ENCODE data around the gene FARSB.

FARSB gene

DNA sequence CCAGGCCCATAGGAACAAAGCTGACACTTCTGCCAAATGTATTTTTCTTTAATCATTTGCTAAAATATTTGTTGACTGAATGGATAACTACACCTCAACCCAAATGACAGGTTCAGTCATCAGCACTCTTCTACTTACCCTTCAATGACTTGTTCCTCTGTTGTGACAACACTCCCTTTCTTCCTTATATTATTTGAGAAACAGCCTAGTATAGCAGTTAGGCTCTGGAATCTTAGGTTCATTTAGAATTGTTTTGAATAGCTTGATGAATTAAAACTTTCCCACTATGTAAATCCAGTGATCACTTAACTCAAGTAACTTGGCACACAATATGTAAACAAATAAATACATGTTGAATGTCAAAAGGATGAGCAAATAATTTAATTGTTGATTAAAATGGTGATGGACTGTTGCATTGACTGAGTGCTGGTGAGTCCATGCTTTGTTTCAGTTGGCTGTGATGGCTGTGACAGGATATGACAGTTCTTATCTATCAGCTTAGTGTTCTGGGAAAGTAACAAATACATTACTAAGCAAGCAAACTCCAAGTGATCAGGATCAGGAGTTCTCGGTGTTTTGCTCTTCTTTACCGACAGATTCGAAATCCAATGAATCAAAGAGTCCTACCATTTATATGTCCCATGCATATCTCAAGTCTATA lies 12.7 kb upstream of the FARSB start:
- DNase-seq (ENCODE audit: low read depth, low spot score), result no peak

DNA sequence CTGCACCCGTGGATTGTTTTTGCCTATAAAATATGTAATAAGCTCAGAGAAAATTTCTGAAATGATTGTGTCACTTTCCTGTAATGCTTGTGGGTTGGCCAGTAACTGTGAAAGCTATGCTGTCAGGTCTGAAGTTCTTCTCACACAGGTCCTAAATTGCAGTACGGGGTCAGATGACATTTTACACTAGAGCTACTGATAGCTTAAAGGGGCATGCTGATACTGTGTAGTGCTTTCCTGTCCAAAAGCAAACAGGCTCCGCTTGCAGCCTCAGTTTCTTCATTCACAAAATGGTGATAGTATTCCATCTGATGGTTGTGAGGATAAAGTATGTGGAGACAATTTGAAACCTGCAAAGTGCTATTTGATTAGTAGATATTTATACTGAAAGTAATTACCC lies 7.6 kb upstream of the FARSB start:
- no peak for DNase-seq (ENCODE audit: low read depth, low spot score)

DNA sequence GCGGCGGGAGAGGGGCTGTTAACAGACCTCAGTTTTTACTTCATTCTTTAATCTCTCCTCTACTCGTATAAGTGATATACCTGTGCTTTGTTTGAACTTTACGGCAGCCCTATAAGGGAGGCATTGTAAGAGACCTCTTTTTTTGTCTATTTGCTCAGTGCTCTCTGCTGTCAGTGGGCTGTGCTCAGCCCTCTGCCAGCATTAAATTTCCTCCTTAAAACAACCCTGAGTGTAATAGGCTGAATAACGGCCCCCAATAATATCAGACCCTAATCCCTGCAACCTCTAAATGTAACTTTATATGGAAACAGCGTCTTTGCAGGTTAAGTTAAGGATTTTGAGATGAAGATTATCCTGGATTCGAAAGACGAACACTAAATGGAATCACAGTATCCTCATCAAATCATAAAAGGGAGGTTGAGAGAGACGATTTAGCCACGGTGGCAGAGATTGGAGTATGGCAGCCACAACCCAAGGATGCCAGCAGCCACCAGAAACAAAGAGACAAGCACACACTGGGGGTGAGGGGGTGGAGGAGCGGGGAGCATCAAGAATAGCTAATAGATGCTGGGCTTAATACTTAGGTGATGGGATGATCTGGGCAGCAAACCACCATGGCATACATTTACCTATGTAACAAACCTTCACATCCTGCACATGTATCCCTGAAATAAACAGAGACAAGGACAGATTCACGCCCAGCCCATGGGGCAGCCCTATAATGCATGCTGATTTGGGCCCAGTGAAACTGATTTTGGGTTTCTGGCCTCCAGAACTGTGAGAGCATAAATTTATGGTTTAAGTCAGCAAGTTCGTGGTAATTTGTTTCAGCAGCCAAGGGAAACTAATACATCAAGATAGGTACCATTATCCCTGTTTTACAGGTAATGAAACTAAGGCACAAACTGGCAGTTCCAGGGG lies 894 bp upstream of the FARSB start:
- DNase-seq (ENCODE audit: low read depth, low spot score), result no peak

DNA sequence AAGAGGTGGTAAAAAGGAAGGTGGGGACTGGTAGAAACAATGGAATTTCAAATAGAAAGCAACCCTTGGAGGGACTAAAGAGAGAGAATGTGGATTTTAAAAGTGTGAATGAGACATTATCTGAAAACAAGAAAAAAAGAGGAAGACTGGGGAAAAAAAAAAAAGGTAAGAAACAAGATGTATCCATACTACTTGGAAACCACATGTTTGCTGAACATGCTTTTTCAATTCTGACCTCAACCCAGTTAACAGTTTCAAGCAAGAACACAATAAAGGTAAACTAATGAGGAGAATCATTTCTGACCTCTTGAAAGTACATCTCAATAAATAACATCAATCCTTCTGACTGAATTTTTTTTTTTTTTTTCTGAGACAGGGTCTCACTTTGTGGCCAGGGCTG lies 2.6 kb downstream of the FARSB start:
- no peak for DNase-seq (ENCODE audit: low read depth, low spot score)

DNA sequence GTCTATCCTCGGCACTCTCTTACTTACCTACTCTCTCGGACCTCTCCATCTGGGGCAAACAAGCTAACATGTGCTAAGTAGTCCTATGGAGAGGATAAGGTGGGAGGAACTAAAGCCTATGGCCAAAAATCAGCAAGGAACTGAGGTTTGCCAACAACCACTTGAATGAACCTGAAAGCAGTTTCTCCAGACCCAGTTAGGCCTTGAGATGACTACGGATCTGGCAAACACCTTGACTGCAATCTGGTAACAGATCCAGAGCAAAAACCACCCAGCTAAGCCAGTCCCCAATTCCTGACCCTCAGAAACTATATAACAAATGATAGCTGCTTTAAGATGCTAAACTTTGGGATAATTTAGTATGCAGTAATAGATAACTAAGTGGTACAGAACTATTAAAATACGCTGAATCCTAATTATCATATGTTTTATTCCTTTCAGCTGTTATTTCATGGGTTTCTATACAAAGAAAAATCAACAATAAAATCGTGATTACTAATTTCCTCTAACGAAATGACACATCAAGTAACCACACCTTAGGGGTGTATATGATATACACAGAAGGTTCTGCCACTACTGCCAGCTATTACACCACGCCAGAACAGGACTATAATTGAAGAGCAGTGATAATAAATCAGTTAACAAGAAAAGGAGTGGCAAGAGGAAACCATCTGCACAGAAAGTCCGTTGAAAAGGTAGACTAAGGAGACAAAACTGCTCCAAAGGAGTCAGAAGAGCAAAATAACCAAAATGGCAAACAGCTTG lies 3.2 kb downstream of the FARSB start:
- DNase-seq (ENCODE audit: low read depth, low spot score), result no peak

- DNase-seq (ENCODE audit: low read depth, low spot score), result no peak
Observed at GRCh38 chr2:222651718-222652418, 4.0 kb downstream of the FARSB start.

GRCh38 chr2:222649801-222650200 lies 6.1 kb downstream of the FARSB start:
- DNase-seq (ENCODE audit: low read depth, low spot score), result no peak

- no peak for DNase-seq (ENCODE audit: low read depth, low spot score)
Observed at GRCh38 chr2:222646008-222646407, 9.9 kb downstream of the FARSB start.

DNA sequence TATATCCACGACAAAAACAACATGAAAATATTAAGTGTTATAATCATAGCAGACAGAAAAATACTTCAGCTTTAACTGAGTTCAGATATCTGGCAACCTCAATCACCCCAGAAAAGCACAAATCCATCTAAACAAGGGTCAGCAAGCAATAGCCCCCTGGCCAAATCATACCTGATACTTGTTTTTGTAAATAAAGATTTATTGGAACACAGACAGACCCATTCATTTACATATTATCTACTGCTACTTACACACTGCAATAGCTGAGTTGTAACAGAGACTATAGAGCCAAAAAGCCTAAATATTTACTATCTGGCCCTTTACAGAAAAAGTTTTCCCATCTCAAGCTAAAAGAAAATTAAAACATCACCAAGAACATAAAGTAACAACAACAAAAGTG lies 12.8 kb downstream of the FARSB start:
- no peak for DNase-seq (ENCODE audit: low read depth, low spot score)

DNA sequence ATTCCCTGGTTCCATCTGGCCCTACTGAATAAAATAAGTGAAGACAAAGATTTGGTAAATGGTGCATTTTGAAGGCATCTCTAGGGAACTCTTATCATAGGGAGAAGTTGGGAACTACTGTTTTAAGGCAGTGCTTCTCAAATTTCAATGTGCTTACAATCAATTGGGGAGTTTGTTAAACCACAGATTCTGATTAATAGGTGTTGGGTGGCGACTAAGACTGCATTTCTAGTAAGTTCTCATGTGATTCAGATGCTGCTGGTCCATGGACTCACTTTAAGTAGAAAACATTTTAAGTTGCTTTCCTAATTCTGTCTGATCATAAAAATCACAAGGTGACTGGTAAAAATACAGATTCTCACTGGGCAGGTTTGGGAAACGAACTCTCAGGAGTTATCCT lies 14.6 kb downstream of the FARSB start:
- DNase-seq (ENCODE audit: low read depth, low spot score), result no peak

DNA sequence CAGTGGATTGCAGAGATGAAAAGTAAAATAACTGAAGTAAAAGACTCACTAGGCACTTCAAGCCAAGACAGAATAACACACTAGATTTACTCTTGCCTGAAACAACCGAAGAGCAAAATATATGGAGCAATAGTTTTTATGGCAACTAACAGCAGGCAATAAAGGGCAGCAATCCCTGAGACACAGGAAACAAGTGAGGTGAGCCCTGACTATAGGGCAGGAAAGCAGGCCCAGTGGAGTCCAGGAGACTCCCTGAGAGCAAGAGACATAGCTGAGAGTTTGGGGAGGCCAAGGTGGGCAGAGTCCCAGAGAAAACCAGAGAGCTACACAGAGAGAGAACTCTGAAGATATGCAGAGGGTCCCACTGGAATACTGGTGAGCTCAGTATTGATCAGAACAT lies 18.8 kb downstream of the FARSB start:
- DNase-seq (ENCODE audit: low read depth, low spot score), result no peak

DNA sequence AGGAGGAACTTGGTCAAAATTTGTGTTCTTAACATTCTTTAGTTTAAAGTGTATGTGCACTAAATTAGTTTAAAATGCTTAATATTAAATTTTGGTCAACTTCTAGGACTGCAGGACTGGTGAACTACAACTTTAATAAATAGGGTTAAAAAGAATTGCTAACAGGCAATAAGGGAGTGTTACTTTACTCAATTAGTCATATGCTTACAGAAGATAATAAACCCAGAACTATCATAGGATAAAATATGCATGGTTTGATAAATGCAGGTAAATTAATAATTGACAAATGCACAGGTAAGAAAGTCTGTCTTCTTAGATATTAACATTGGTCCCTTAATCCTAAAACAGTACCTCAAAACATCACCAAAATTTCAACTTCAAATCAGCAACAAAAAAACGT lies 20.6 kb downstream of the FARSB start:
- no peak for DNase-seq (ENCODE audit: low read depth, low spot score)

DNA sequence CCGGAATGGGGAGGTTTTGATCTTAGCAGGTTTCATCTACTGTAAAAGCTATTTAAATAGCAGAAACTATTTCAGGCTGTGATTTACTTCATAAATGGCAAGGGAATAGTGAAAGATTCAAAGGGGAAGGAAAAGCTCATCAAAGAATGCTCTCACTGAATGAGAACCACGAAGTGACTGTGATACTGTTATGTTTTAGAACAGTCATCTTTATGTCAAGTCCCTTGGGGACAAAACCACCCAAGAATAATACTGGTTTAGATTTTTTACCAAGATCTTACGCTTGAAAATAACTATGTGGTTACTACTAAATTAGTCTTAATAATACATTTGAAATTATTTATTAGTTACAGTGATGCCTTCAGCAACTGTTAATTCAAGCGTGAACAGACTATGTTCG lies 28.1 kb downstream of the FARSB start:
- DNase-seq (ENCODE audit: low read depth, low spot score), result no peak

- no peak for DNase-seq (ENCODE audit: low read depth, low spot score)
Observed at GRCh38 chr2:222623756-222624309, 32.1 kb downstream of the FARSB start.

GRCh38 chr2:222622910-222623309 lies 33.0 kb downstream of the FARSB start:
- DNase-seq (ENCODE audit: low read depth, low spot score), result no peak

DNA sequence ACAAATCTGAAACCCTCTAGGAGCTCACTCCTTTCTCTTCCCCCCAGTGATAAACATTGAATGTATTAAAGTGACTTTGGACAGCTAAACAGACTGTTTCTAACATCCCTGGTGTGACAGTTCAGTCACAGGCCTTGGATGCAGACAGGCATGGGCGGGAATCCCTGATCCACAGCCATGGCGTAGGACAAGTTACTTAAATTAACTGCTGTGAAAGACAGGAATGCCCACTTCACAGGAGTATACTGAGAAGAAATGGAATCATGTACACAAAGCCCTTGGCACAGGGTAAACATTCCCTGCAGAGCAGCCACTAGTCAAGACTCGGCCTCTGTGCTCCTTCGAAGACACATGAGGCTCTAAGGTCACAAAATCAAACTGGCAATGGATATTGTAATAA lies 34.0 kb downstream of the FARSB start:
- no peak for DNase-seq (ENCODE audit: low read depth, low spot score)

DNA sequence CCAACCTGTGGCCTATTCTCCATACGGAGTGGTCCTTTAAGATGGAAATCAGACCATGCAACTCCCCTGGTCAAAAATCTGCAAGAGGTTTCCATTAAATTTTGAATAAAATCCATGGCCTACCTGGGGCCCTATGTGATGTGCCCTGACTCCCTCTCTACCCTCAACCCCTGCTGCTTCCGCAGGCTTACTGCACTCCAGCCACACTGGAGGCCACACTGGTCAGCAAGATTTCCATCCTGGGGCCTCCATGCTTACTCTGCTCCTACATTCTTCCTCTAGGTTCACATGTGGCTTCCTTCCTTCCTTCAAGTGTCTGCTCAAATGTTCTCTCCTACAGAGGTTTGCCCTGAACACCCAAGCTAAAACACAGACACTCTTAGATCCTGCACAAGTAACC lies 40.6 kb downstream of the FARSB start:
- DNase-seq (ENCODE audit: low read depth, low spot score), result no peak

GRCh38 chr2:222613715-222614331 lies 42.1 kb downstream of the FARSB start:
- DNase-seq (ENCODE audit: low read depth, low spot score), result no peak

DNA sequence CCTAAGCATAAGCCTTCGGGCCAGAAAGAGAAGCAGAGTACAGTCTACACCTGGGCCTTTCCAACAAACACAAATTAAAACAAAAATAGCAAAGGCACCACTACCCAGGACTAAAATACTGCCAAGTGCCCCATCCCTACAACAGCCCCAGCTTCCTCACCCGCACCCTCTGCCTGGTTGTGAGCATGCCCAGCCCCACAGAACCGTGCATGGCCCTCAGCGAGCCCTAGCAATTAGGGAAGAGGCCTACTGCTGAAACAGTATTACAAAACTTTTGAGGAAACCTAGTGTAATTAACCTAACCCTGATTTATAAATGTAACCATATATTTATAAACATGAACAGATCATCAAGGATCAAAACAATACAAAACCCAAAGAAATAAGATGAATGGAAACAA lies 44.2 kb downstream of the FARSB start:
- no peak for DNase-seq (ENCODE audit: low read depth, low spot score)

DNA sequence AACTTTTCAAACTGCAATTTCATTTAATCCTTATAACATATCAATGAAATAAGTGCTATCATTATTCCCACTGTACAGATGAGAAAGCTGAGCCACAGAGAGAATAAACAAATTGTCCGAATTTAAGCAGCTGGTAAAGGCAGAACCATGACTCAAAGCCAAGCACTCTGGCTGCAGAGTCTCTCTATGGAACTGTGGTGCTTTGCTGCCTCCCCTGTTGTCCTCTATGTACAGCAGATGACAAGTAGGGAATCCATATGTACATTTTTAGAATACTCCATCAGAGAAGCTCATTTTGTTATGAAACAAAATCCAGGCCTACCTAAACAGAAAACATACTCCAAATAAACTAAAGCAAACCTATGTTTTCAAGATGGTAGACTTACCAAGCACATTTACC lies 45.1 kb downstream of the FARSB start:
- no peak for DNase-seq (ENCODE audit: low read depth, low spot score)

GRCh38 chr2:222609381-222609780 lies 46.5 kb downstream of the FARSB start:
- no peak for DNase-seq (ENCODE audit: low read depth, low spot score)

All from activated CD4-positive, CD25-positive, alpha-beta regulatory T cell treated with anti-CD3 and anti-CD28 coated beads, Interleukin-2, amount 50 U/mL, for 16 hours (primary cell).